Placental epithelial cell (primary cell): ENCODE results near the gene C1orf56. TPM values are rescaled to one million over a fixed set of nuclear protein-coding genes. Genes with fewer than 3 reads are reported as not detected.

Experiments
- small RNA-seq: library from RNA; depleted of rRNA; stranded (forward); fragments of <200 nt; gene quantifications from one replicate; pipeline ENCODE3, GENCODE V24; 2012
- total RNA-seq: library from RNA; depleted of rRNA; stranded (reverse); fragments of >200 nt; gene quantifications from 2 replicates; pipeline ENCODE4 v1.2.3, GENCODE V29; 2012

Gene C1orf56, protein sequence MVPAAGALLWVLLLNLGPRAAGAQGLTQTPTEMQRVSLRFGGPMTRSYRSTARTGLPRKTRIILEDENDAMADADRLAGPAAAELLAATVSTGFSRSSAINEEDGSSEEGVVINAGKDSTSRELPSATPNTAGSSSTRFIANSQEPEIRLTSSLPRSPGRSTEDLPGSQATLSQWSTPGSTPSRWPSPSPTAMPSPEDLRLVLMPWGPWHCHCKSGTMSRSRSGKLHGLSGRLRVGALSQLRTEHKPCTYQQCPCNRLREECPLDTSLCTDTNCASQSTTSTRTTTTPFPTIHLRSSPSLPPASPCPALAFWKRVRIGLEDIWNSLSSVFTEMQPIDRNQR
- total RNA-seq: 3.1 and 3.9 TPM in 2 replicates

DNA sequence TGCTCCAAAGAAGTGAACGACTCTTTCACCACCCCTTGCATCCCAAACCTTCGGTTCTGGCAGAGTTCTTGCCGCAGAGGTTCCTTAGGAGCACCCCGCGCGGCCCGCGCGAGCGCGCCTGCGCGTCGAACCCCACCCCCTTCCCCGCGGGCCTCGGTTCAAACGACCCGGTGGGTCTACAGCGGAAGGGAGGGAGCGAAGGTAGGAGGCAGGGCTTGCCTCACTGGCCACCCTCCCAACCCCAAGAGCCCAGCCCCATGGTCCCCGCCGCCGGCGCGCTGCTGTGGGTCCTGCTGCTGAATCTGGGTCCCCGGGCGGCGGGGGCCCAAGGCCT, at the start of gene C1orf56:
C1orf56 (plus strand) TSS at position 161 of the 334 bp plus-strand sequence; CDS start at position 258, 97 bp downstream.

DNA sequence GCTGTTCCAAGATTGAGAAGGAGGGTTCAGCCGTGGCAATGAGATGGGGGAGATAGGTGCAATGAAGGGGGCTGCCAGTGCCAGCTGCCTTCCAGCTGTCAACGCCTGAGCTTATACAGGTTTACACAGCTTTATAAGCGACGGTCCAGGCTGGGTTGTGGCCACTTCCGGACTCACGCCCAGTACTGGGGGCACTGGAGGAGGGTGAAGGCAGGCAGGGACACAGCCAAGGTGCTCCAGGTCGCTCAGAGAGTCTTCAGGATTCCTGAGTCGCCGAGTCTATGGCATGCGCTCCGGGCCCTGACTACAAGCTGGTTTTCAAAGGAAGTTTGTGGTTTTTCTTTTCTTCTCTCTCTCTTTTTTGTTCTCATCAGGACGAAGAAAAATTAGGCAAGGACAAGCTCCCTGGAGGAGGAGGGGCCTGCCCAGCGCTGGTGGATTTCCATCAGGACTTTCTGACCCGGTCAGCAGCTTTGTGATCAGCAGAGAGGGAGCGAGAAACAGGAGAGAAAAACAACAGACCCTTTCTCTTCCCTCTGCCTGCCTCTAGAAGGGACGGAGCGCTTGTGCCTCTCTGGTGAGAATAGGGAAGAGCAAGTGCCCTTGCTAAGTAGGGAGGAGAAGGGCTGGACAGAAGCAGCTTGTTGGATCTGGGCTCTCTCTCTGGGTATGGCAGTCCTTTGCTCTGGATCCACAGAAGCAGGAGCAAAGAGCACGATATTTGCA, 41.1 kb upstream of the C1orf56 start, which contains the start of gene MINDY1:
MINDY1 (minus strand) TSS at position 576 of the 726 bp plus-strand sequence. CDS start 4,285 bp downstream, outside the sequence.

DNA sequence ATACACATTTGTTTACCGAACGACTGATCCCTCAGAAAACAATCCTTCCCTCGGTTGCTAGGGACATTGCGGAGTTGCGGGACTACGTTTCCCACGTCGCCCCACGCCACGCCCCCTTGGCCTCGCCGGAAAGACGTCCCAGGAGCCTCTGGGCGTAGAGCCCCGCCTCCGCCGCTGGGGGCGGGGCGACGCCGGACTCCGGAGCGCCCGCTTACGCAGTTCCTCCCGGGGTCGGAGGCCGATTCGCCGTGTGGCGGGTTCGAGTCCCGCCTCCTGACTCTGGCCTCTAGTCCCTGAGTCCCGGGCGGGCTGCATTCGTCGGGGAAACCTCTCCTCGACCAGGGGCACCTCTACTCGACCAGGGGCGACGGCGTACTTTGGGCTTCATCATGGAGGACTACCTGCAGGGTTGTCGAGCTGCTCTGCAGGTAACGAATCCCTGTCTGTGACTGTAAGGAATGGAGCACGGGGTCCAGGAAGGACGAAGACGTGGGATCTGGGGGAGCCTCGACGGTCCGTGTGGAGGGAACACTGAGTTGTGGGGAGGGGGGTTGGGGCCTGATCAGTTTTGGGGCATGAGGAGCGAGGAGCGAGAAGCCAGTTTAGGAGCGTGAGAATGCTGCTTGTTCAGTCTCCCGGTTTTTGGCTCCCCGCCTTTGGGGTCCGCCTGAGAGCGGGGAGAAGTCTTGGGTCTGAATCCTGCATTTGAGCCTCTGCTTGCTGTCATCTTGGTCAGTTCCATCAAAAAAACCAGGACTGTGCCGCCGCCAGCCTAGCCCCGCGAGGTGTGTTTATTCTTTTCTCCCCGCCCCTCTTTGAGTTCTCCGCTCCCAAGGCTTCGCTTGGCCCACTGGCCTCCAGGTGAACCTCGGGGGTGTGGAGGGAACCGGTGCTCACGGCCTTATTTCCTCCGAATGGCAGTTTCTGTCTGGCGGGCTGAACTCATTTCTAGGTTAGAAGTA, 39.0 kb upstream of the C1orf56 start, which contains the start of gene PRUNE1:
PRUNE1 (plus strand) TSS at position 206 of the 962 bp plus-strand sequence; CDS start at position 390, 184 bp downstream.

DNA sequence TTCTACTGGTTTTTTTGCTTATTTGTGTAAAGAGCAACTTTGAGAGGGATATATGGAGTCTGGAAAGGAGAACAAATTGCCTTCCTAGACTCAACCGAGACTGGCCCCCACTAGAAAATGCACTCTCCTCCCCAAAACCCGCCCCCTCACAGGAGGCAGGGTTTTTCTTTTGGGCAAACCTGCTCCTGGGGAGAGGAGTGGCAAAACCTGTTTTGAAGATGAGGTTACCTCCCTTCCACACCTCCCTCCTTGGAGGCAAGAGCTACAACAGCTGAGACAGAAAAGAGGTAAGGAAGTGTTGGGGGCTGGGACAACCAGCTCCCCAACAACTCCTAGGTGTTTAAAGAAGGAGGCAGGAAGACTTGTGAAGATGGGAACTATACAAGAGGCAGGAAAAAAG, 11.2 kb upstream of the C1orf56 start, which contains the start of gene BNIPL:
BNIPL (plus strand) TSS at position 231 of the 400 bp plus-strand sequence; CDS start at position 371, 140 bp downstream.

DNA sequence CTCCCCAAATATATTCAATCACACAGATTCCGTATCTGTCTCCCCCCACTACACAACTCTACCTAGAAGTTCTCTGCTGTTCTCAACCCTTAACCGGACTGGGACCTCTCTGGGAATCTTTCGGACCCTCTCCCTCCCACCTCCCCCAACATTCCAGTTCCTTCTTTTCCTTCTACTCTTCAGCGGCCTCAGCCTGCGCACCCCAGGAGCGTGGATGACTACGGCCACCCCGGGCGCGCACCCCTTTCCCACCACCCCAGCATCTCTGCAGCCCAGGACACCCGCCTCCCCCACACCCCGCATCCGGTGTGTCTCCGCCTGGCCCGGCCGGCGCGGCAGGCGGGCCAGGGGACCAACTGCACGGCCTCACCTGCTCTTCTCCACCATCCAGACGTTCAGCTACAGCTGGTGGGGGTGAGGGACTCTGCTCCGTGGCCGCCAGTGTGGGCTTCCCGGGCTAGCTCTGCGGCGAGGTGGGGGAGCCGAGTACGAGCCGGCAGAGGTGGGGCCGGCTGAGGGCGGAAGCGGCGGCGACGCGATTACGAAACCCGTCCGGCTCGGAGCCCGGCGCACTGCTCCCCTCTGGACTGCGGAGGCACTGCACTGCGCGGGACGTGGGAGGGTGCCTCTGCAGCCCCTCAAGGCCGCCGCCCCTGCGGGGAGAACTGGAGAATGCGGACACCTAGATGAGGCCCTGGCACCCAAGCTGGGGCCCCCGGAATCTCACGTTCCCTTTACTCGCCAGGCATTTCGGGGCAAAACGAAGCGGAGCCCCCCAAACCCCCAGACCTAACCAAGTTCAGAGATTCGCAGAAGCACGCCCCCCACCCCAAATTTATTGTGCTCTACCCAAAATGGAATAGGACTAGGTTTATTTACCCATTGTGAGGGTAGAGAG, 11.8 kb downstream of the C1orf56 start, which contains the start of gene CDC42SE1:
CDC42SE1 (minus strand) TSS at position 514 of the 898 bp plus-strand sequence. CDS start 3,892 bp downstream, outside the sequence.

DNA sequence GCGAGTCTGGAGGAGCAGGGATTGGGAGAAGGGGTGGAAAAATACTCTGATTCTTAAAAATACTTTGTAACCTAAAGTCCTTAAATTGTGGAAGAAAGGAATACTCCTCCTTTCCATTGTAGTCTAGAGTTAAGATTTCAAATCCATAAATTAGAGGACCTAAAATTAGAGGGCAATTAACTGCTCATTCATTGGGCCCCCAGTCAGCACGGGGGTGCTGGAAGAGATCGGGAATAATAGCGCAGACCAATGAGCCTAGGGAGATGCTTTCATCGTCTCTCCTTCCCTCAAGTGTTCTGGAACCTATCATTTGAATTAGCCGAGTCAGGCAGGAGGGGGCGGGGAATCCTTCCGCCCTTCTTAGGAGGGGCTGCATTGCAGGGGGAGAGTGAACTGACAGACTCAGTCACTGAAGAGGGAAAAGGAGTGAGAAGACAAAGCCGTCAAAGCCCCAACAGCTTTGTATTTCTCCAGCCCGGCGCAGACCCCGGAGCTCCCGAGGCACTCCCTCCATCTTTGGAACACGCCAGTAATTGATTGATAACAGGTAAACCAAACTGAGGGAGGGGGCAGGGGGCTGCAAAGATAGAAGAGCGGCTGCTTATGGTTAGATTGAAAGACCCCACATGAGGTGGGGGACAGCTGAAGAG, 12.6 kb downstream of the C1orf56 start, which contains the start of gene MLLT11:
MLLT11 (plus strand) TSS at position 391 of the 650 bp plus-strand sequence. CDS start 6,828 bp downstream, outside the sequence.

DNA sequence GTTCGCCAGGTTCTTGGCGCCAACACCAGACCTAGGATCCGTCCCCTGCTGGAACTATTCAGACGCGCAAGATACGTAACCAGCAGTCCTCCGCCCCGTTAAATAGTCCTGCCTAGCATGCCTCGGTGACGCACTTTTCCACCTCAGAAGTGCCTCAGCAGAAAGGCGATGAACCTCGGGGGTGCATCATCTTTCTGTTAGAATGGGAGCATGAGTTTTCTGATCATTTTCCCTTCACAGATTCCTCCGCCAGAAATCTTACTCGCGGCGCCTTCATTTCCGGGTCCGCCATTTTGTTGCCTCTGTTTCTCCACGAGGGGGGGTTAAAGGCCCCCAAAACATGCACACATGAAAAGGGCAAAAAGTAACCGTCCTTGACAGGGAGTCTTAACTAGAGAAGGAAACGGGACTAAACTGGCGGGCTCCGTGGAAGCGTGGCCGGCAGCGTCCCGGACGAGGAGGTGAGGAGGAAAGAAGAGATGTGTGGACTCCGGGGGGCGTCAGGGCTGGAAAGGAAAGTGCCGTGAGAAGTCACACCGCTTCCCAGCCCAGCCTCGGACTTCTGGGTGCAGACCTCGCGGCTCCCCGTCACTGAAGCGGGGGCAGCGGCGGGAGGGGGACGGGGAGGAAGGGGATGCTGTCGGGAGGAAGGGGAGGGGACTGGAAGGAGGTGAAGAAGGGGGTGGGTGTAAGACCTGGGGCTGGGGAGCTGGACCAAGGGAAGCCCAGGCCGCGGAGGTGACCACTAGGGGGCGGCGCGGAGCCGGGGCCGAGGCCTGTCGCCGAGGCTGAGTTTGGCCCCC, 23.1 kb downstream of the C1orf56 start, which contains the start of gene GABPB2:
GABPB2 (plus strand) TSS at position 288 of the 803 bp plus-strand sequence. CDS start 17,429 bp downstream, outside the sequence.

Small RNA genes lying within 50 kb of the gene (small RNA-seq; reads per million reads assigned to genes)
- gene RNU6-884P: 0.32 reads per million, percentile 8 among the genes with 10 or more reads in this experiment

Other genes starting within 250 kb of the C1orf56 start
- gene CTSK, start 239.5 kb upstream of the C1orf56 start, total RNA-seq: 0.76 and 2.7 TPM in 2 replicates
- gene ARNT, start 171.2 kb upstream of the C1orf56 start, total RNA-seq: 34.6 and 42.4 TPM in 2 replicates
- not detected in 2 replicates for gene CTXND2, start 160.6 kb upstream of the C1orf56 start, total RNA-seq
- 45.4 and 57.7 TPM in 2 replicates for gene SETDB1, start 121.4 kb upstream of the C1orf56 start, total RNA-seq
- 59.7 and 79.5 TPM in 2 replicates for gene CERS2, start 72.9 kb upstream of the C1orf56 start, total RNA-seq
- gene ANXA9, start 65.5 kb upstream of the C1orf56 start, total RNA-seq: 0.39 and 2.0 TPM in 2 replicates
- gene MINDY1, start 40.8 kb upstream of the C1orf56 start, total RNA-seq: 10.6 and 11.0 TPM in 2 replicates
- 14.9 and 16.5 TPM in 2 replicates for gene PRUNE1, start 39.3 kb upstream of the C1orf56 start, total RNA-seq
- gene BNIPL, start 11.2 kb upstream of the C1orf56 start, total RNA-seq: 66.4 and 157 TPM in 2 replicates
- gene CDC42SE1, start 11.9 kb downstream of the C1orf56 start, total RNA-seq: 95.4 and 112 TPM in 2 replicates
- 8.0 and 9.8 TPM in 2 replicates for gene MLLT11, start 12.6 kb downstream of the C1orf56 start, total RNA-seq
- 7.6 and 11.4 TPM in 2 replicates for gene GABPB2, start 23.0 kb downstream of the C1orf56 start, total RNA-seq
- 7.6 and 20.8 TPM in 2 replicates for gene SEMA6C, start 98.9 kb downstream of the C1orf56 start, total RNA-seq
- gene TNFAIP8L2, start 108.9 kb downstream of the C1orf56 start, total RNA-seq: not detected in 2 replicates
- 11.0 and 16.1 TPM in 2 replicates for gene LYSMD1, start 118.2 kb downstream of the C1orf56 start, total RNA-seq
- 29.1 and 41.6 TPM in 2 replicates for gene SCNM1, start 118.4 kb downstream of the C1orf56 start, total RNA-seq
- gene TMOD4, start 128.2 kb downstream of the C1orf56 start, total RNA-seq: not detected in 2 replicates
- gene VPS72, start 142.4 kb downstream of the C1orf56 start, total RNA-seq: 40.4 and 51.0 TPM in 2 replicates
- 97.0 and 110 TPM in 2 replicates for gene PIP5K1A, start 150.8 kb downstream of the C1orf56 start, total RNA-seq
- gene PSMD4, start 207.0 kb downstream of the C1orf56 start, total RNA-seq: 173 and 181 TPM in 2 replicates
- 24.7 and 25.3 TPM in 2 replicates for gene ZNF687, start 234.5 kb downstream of the C1orf56 start, total RNA-seq